GM21723 (cell line): ENCODE measurements around the gene GATA6.

Experiments
- ATAC-seq: cut with Tn5 transposase; IDR thresholded peaks from one replicate; pipeline ENCODE4 v1.9.1; 2021; ENCODE audit warnings: mild to moderate bottlenecking, moderate library complexity; ENCODE audit not compliant: unreplicated experiment

Gene GATA6

DNA sequence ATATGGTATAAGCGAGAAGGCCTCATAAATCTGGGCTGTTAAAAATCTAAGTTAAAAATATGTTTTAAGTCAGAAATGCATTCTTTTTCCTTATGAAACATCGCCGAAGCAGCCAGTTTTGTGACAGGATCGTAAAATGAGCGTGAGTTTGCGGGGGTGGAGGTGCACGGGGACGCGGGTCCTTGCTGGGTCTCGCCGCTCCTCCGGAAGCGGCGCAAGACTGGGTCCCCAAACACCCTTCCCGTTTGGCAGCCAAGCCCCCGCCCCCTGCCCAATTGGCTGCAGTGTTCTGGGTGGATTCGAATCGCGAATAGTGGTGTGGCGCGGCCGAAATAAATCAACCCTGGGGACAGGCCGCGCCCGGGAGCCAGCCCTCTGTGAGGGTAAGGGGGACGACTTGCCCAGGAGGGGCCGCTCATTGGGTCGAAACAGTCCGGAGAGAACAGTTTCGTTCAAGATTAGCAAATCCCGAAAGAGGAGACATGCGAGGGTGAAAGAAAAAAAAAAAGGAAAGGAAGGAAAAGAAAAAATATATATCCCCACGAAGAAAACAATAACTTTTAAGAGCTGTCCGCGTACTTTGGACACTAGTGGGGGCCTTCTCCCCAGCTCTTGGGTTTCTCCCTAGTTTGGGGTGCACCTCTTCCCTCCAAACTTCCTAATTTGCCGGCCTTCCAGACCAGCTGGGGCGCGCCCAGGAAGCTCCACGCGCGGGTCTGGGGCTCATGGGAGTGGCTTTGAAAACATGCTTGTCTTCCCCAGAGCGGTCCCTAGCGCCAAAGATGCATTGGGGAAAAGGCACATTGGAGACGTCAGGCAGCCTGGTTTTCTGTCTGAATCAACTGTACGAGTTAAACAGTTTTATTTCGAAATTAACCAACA is 3.1 kb upstream of the GATA6 start:
- ATAC-seq: no peak

DNA sequence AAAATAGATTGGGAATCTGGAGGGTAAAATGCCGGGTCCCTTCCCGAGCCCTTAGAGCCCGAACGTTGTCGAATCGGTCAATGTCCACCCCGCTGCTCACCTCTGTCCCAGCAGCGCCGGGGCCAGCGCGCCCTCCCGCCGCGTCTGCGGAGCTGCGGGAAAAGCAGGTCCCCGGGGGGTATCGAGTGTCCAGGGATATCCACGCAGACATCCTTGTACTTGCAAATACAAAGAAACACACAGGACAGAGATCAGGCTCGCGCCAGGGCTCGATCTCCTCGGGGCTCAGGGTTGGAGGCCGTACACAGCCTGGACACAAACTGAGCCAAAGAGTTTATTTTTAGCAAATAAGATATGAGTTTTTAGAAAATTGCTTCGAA is 2.3 kb upstream of the GATA6 start:
- no peak for ATAC-seq

DNA sequence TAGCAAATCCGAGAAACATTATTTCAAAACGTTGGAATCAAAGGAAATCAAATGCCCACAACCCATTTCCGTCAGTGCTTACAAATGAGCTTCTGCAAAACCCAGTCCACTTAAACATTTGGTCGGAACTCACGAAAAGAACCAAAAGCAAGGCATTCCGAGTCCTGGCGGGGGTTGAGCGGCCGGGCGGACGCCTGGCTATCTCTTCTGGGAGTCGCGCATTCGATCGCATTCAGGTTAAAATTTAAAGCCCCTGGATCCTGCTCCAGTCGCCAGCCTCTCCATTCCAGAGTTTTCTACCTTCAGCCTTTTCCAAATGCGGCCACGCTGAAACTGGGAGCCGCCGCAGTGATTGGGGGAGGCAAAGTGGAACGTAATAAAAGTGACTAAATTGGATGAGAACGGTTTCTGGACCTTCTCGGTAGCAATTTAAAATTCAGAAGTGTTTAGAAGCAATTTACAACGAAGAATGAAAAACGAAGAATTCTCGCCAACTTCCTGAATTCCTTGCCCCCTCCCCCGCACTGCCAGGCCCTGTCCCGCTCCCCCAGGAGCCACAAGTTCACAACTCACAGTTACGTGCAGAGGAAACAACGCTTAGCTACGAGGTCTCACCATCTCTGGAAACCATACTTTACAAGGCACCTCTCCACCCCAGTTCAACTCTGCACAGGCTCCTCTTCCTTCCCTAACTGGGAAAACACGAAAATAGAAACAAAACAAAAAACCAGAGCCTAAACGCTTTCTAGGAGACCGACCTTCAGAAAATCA is 1.7 kb upstream of the GATA6 start:
- no peak for ATAC-seq

DNA sequence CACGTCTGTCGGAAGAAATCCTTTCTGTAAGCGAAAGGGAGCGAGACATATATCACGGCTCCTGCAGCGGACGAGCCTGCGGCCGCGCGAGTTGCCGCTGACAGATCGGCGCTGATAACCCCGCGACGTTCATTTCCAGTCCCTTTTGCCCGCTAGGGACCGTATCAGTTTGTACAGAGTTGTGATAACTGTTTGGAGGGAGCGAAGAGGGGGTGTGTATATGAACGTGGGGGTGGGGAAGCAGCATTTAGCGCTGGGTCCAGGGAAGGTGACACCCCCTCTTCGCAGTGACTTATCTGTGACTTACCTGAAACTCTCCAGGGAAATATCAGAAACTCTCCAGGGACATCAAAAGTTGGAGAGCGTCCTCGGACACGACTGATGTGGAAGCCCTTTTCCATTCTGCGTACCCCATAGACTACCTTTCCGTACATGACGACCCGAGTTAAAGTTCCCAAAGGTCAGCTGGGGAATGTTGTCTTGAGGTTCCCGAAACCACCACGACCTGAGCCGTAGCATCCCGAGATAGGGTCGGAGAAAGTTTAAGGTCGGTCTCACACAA is 948 bp upstream of the GATA6 start:
- no peak for ATAC-seq

DNA sequence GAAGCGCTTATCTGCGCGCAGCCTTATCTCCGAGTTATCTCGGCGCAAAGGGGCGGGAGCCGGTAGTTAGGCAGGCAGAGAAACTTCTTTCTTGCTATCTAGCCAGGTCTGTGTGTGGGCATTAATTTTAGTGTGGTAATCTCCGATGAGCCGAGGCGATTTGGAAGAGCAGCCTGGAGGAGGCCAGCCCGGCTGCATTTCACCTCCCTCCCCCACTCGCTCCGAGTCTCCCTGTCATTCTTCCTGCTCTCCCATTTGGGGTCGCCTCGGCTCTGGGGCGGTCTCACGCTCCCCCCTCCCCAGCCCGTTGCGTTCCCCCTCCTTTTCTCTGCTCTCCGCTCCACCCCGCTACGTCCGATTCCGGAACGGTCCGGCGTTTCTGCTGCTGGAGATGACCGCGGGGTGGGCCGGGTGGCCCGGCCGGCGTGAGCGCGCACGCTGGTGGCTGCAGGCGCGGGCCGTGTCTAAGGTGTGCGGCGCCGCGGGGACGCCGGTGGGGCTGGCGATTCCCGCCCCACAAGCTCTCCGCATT is 566 bp downstream of the GATA6 start:
- peak; percentile 23 for ATAC-seq

DNA sequence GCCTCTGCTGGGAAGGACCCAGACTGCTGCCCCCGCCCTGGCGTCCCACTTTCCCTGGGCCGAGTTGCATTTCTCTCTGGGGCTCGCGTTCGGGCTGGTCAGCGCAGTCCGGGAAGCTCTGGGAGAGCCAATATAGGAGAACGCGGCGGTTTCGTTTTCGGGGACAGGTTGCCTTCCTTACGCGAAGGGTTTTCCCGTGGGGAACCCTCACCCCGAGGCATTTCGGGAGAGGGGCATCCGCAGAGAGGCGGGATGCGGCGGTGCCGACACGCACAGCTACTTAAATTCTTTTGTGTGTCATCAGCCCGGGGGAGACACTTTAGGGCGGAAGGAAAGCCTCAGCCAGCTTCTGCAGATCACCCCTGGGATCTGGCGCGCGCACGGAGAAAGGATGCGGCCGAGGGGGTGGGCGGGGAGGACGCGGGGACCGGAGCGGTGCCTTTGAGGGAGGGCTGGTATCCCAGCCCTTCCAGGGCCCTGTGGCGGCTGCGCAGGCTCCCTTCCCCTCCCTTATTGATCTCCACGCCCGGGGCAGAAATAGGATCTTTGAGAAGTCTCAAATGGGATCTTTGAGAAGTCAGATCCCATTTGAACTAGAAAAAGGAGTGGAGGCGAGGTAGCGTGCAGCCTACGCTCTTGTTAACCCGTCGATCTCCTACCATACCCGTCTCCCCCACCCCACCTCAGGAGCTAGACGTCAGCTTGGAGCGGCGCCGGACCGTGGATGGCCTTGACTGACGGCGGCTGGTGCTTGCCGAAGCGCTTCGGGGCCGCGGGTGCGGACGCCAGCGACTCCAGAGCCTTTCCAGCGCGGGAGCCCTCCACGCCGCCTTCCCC is 1.2 kb downstream of the GATA6 start:
- no peak for ATAC-seq

DNA sequence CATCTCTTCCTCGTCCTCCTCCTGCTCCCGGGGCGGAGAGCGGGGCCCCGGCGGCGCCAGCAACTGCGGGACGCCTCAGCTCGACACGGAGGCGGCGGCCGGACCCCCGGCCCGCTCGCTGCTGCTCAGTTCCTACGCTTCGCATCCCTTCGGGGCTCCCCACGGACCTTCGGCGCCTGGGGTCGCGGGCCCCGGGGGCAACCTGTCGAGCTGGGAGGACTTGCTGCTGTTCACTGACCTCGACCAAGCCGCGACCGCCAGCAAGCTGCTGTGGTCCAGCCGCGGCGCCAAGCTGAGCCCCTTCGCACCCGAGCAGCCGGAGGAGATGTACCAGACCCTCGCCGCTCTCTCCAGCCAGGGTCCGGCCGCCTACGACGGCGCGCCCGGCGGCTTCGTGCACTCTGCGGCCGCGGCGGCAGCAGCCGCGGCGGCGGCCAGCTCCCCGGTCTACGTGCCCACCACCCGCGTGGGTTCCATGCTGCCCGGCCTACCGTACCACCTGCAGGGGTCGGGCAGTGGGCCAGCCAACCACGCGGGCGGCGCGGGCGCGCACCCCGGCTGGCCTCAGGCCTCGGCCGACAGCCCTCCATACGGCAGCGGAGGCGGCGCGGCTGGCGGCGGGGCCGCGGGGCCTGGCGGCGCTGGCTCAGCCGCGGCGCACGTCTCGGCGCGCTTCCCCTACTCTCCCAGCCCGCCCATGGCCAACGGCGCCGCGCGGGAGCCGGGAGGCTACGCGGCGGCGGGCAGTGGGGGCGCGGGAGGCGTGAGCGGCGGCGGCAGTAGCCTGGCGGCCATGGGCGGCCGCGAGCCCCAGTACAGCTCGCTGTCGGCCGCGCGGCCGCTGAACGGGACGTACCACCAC is 2.1 kb downstream of the GATA6 start:
- ATAC-seq: no peak

DNA sequence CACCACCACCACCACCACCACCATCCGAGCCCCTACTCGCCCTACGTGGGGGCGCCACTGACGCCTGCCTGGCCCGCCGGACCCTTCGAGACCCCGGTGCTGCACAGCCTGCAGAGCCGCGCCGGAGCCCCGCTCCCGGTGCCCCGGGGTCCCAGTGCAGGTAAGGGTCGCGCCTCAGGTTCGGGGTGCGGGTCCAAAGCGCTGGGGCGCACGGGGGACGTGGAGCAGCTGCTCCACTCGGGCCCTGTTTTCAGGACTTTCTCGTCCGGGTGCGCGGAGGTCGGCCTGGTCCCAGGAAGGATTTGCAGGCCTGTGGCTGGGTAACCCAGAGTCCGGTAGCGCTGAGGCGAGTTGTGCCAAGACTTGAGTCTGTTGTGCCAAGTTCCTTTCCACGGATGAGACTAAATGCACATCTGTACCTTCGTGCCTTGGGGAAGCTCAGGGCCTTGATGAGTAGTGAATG is 2.8 kb downstream of the GATA6 start:
- no peak for ATAC-seq

DNA sequence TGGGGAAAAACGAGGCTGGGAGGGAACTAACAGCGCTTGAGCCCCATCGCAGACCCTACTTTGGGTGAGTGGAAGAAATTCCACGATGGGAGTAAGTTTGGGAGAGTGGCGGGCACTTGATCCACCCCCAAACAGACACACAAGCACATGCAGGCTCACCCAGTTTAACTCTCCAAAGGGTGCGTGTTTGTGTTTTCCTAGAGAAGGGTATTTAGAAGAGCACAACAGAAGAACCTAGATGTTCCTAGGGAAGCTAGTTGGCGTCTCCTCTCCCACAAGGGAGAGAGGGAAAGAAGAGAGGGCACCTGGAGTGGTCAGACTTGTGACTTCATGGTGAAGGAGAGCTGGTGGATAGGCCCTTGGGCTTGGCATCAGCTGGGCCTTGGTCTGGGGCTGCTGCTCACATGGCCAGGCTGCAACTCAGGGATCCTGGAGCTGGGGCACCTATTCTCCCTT is 3.2 kb downstream of the GATA6 start:
- ATAC-seq: no peak

DNA sequence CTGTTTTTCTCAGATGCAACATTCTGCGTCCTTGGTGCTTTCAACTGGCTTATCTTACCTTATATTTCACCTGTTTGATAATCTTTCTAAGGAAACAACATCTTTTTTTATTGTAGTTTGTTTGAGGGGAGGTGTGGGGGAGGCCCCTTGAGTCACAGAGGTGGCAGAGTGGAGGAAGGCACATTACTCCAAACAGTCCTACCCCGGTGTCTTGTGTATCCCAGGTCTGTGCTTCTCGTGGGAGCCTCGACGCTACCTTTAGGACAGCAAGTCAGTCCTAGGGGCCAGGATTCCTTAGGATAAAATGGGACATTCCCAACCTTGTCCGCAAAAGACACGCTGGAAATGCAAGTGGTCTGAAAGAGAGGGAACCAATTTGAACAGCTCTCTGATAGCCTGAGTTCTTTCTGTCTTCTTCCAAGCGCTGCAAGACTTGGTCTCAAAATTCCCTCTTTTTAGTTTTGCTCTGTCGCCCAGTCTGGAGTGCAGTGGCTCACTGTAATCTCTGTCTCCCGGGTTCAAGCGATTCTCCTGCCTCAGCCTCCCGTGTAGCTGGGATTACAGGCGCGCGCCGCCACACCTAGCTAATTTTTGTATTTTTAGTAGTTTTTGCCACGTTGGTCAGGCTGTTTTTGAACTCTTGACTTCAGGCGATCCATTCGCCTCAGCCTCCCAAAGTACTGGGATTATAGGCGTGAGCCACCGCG is 4.0 kb downstream of the GATA6 start:
- ATAC-seq: no peak

DNA sequence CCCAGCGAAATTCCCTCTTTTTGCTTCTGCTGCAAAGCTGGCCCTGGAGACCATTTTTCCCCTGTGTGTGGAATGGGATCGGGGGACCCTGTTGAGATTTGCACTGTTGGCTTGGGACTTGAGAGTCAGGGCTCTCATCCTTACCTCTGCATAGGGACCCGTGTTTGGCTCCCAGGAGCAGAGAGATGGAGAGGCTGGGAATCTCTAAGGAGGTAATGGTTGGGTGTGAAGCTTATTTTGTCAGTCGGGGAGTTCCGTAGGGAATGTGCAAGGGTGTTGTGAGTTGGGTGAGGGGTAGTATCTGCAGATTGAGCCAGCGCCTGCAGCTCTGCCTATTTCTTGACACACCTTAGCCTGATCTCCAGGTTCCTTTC is 4.5 kb downstream of the GATA6 start:
- no peak for ATAC-seq

DNA sequence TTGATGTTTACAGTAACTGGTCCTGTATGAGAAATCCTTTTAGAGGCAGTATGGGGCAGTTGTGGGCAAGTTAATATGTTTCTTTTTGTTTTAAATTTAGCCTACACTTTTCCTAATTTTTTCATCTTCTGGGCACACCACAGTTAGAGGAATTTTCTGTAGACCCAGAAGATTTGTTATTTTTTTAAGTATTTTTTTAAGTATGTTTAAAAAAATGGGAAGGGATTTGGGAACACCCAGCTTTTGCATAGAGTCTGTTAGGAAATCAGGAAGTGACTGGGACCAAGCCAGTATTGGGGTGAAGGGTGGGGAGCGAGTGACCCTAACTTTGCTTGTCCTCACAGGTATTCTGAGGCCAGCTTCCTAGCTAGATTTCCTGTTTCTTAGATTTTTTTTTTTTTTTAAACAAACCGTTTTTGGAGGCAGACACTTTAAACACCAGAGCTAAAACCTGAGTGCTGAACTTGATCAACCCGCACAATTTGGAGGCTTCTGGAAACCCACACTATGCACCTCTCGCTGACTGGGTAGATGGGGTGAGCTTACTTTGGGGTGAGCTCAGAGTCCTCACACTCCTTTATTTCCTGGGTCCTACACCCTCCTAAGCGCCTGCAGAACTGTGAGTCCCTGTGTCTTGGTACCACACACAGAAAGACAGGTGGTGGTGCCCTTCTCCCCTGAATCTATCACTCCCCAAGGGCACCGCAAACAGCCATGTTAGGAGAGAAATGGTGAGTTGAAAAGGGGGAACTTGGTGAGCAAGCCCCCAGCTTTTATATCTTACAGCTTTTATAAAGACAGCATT is 5.2 kb downstream of the GATA6 start:
- no peak for ATAC-seq

DNA sequence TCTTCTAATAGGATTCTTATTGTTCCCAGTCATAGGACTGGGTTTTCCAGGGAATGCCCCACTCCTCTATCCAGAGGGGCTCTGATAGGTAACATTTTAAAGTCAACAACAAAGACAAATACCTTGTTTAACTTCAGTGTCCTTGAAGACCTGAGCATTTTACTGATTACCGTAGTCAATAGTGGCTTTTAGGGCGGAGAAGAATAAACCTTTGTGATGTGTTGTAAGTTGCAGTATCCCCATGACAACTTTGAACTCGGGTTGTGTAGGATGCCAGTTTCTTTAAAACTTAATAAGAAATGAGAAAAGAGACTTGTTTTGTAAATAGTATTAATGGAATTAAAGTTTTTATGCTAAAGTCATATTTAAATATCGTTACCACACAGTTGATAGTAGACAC is 6.0 kb downstream of the GATA6 start:
- no peak for ATAC-seq

DNA sequence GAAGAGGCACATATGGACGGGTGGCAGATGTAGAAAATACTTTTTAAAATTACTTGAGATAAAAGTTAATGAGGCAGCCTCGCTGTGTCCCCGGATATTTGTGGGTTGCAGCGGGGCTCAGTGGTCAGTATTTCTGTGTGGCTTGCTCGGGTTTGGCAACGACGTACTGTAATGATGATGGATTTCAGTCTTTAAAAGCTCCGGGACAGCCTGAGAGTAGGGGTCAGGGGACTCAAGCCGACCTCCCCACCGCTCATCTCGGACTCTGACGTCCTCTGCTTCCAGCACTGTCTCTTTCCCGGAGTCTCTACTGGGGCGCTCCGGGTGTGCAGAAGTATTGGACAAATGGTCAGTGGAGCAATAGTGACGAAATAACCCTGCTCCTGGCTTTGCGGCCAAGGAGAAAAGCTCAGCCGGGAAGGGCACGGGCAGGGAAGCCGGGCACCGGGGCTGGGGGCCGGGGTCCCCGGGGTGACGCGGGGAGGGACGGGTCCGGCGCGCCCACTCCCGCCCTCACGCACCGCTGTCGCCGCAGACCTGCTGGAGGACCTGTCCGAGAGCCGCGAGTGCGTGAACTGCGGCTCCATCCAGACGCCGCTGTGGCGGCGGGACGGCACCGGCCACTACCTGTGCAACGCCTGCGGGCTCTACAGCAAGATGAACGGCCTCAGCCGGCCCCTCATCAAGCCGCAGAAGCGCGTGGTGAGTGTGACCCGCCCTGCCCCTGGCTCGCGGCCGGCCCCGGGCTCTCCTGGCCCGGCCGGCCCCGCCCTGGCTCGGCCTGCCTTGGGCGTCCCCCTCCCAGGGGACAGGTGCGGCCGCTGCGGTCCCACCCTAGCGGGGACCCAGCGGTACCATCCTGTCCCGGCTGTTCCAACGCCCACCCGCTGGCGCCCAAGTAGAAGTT is 7.3 kb downstream of the GATA6 start:
- no peak for ATAC-seq

DNA sequence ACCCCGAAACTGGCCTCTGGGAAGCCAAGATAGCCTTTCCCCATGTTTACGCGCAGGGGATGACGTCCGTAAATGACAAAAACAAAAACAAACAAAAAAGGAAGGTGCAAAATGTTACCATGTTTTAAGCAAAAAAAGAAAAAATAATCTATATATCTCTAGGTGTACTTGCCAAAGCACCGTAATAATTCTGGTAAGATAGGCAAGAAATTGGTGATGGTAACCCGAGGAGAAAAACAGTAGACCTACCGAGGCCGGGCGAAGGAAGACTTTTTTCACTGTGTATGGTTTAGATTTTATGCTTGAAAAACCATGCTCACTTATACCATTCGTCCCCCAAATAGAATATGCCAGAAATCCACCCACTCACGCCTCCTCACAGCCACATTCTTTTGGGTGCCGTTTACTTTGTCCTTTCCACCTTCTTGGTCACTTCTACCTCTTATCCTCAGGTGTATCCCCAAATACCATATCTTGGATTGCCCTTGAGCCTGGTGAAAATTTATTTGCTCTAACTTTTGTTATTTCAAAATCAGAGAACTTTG is 8.0 kb downstream of the GATA6 start:
- no peak for ATAC-seq

DNA sequence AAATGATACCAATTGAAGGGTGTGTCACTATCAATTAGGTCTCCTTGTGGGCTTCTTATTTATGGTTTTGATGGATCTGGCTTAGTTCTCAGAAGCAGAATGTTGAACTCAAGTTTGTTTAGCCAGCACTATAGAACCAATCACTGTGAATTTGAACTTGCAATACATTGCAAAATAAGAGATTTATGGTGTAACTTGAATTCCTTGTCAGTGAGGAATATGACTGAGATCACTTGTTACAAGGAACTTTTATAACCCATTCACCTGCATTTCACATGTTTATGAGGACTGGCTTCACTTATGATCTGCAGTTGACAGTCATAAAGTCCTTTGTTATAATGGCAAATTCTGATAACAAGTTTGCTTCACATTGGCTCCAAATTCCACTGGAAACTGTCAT is 9.8 kb downstream of the GATA6 start:
- no peak for ATAC-seq

DNA sequence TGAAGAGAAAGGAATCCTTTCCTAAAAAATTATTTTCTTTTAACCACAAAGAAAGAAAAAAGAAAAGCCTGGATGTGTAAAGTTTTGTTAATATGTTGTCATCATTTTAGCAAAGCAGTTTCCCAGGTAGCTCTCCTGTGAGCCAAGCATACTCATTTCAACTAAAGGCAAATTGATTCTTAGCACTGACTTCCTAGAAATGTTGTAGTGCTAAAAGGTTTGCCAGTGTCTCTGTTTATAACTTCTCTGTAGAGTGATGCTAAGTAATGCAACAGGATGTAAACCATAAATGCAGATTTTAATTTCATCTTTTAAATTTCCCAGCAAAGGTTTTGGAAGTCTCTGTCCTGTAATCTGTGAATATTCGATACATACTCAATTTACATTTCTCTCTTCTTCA is 10.2 kb downstream of the GATA6 start:
- ATAC-seq: no peak
